Heart right ventricle (tissue), 16 donors: ENCODE measurements around the gene TP53I3. TPM values are rescaled to one million over a fixed set of nuclear protein-coding genes. Genes with fewer than 3 reads are reported as not detected.
A peak's percentile ranks its signal among the peaks of the same experiment; 100 is the strongest.

Experiments used
- ATAC-seq, 8 donors: fragments of 200-7000 bp; cut with Tn5 transposase; one replicate each; pipeline ENCODE4 v1.9.1; 2020; ENCODE audit warnings: mild to moderate bottlenecking in 8 of 8, moderate library complexity in 8 of 8, moderate number of reproducible peaks in 1 of 8
- DNase-seq, 2 donors: peaks; one replicate each; pipeline ENCODE4 v3.0.0-alpha.2; 2020
- H3K27ac ChIP-seq, 10 donors: fragments of 200-600 bp; sonication (generic) in 2 of 10; one replicate each; pipeline versions ENCODE4 v1.5.0 to v1.8.0; 2020 to 2022; ENCODE audit warnings: mild to moderate bottlenecking in 3 of 10
- H3K27me3 ChIP-seq, 7 donors: fragments of 200-600 bp; one replicate each; pipeline ENCODE4 v1.8.0; 2021 to 2022; ENCODE audit warnings: mild to moderate bottlenecking in 2 of 7
- H3K36me3 ChIP-seq, 9 donors: fragments of 200-600 bp; sonication (generic) in 1 of 9; one replicate each; pipeline versions ENCODE4 v1.5.0 to v1.8.0; 2020 to 2022; ENCODE audit warnings: mild to moderate bottlenecking in 2 of 9
- H3K4me1 ChIP-seq, 9 donors: fragments of 200-600 bp; sonication (generic) in 1 of 9; one replicate each; pipeline versions ENCODE4 v1.5.0 to v1.8.0; 2020 to 2022; ENCODE audit warnings: mild to moderate bottlenecking in 4 of 9
- H3K4me3 ChIP-seq, 10 donors: fragments of 200-600 bp; sonication (generic) in 2 of 10; one replicate each; pipeline versions ENCODE4 v1.5.0 to v1.8.0; 2020 to 2022; ENCODE audit warnings: mild to moderate bottlenecking in 7 of 10, moderate library complexity in 2 of 10
- H3K9me3 ChIP-seq, 11 donors: fragments of 200-600 bp in 10 of 11; sonication (generic) in 2 of 11; one replicate each; pipeline versions ENCODE4 v1.5.0 to v1.8.0; 2013 to 2022; ENCODE audit warnings: mild to moderate bottlenecking in 2 of 11, control low read depth in 1 of 11, moderate library complexity in 1 of 11
- WGBS, 2 donors: extraction: QIAGEN DNeasy Blood & Tissue Kit; methylation state at CpG; one replicate each; pipeline ENCODE4 v1.1.7; 2013; ENCODE audit warnings: inconsistent platforms in 1 of 2; 5-methylcytosine and 5-hydroxymethylcytosine counted together
- intact Hi-C, 10 donors: fragments of 100-400 bp; cut with DNase I; formaldehyde crosslinking; loops; one replicate each; pipeline versions ENCODE4 v1.11.1 to v1.14.2; 2022
- polyA plus RNA-seq, 2 donors: library from polyadenylated mRNA; stranded (reverse); fragments of 200-250 nt; gene quantifications; one replicate each; pipeline ENCODE4 v1.2.3, GENCODE V29; 2013
- total RNA-seq, 10 donors: library from RNA; stranded (reverse); fragmentation: NEBNext Ultra II Directional in 3 of 10; extraction: Animal tissue kit (Norgen Biotek cat#: 25700) in 3 of 10; gene quantifications; one replicate each; pipeline versions ENCODE4 v1.2.1 to v1.2.4, GENCODE V29; 2021 to 2023
- TF ChIP-seq, protein P1 (sequence below), 9 donors: fragments of 200-600 bp; sonication (generic) in 2 of 9; IDR thresholded peaks; one replicate each; pipeline versions ENCODE4 v1.5.0 to v1.8.0; 2021 to 2022; ENCODE audit warnings: antibody characterized with exemption in 9 of 9, mild to moderate bottlenecking in 5 of 9, moderate library complexity in 1 of 9
- donor health status: Arrhythmogenic right ventricular cardiomyopathy.
- donor health status: ischemic (EF 13 %, LVEDD 7.1; RV severe dilation, severe dysfunction).
- donor health status: healthy with polysubstance abuse.
- donor health status: DM: no; HTN: yes; CAD: no.
- donor health status: DM: no; HTN: no; CAD: no.
- donor health status: ischemic (EF 25% LVEDD 6.9; RV normal size, moderate dysfunction).
- donor health status: ischemic (EF 25% LVEDD 5.7; RV mildly dilated, moderate dysfunction).
- donor health status: healthy.
- donor health status: DM: yes; HTN: yes; CAD: no.
- donor health status: Ischemic cardiomyopathy.
- donor health status: ischemic (EF 35%, LVEDD 5.7; RV mildly dilated, moderate dysfunction).
- donor health status: nonischemic (EF 11% LVEDD 7.7; RV severe dilation, severe dysfunction).
- donor health status: DM: yes; HTN: yes; CAD: no.
- donor health status: PGD.
- donor health status: ischemic (EF 29% LVEDD 5.4; RV normal size, mild dysfunction).
- donor health status: nonischemic (EF 23%, LVEDD 6.1; RV moderate dilation, normal function).

TP53I3 gene
- total and polyA plus RNA-seq, 12 donors = 8.7 to 18.3 (median 13.5) TPM

DNA sequence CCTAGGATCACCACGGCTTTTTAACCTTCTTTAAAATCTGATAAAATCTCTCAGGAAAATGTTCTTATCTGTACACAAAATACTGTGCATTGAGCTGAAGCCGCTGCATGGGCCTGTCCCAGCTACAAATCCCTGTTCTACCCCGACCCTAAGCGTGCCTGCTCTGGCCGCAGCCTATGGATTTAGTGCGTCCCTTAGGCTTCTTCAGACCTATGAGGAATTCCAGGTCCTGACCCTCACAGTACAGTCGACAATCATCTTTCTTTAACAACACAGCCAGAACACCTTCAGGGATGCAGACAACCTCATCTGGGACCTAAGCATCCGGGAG is 37.0 kb downstream of the TP53I3 start:
- no peaks in the 10 kb centered on the region for H3K9me3 ChIP-seq
- no peak overlapping the region for H3K27ac ChIP-seq
- intact Hi-C loops = loop anchor here in 3 of 10 donors (2.0 to 10.0 kb wide), 4 partner anchors 29 to 123 kb away; partner anchors contain the start of genes ATAD2B (in 3 of the 3), SF3B6 (in 1 of the 3) and TP53I3 (in 1 of the 3)
- ATAC-seq (peak in 1 of 8 donors; percentile 9), DNase-seq (no peak)
- peak overlapping the region in 9 of 10 donors; percentile 20 to 87 (median 73) for H3K4me3 ChIP-seq
- peaks cover 0 to 38% (median 29%) of the 10 kb centered on the region in 9 donors for H3K4me1 ChIP-seq
- 33 to 48% methylated on average over 8 of the region's 8 CpGs for WGBS, 2 donors
- H3K36me3 ChIP-seq = no peaks in the 10 kb centered on the region
- TF ChIP-seq, protein P1, sequence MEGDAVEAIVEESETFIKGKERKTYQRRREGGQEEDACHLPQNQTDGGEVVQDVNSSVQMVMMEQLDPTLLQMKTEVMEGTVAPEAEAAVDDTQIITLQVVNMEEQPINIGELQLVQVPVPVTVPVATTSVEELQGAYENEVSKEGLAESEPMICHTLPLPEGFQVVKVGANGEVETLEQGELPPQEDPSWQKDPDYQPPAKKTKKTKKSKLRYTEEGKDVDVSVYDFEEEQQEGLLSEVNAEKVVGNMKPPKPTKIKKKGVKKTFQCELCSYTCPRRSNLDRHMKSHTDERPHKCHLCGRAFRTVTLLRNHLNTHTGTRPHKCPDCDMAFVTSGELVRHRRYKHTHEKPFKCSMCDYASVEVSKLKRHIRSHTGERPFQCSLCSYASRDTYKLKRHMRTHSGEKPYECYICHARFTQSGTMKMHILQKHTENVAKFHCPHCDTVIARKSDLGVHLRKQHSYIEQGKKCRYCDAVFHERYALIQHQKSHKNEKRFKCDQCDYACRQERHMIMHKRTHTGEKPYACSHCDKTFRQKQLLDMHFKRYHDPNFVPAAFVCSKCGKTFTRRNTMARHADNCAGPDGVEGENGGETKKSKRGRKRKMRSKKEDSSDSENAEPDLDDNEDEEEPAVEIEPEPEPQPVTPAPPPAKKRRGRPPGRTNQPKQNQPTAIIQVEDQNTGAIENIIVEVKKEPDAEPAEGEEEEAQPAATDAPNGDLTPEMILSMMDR (IDR thresholded peaks at IDR 0.05) = no peak
- peaks cover 0 to 22% (median 0%) of the 10 kb centered on the region in 7 donors for H3K27me3 ChIP-seq

DNA sequence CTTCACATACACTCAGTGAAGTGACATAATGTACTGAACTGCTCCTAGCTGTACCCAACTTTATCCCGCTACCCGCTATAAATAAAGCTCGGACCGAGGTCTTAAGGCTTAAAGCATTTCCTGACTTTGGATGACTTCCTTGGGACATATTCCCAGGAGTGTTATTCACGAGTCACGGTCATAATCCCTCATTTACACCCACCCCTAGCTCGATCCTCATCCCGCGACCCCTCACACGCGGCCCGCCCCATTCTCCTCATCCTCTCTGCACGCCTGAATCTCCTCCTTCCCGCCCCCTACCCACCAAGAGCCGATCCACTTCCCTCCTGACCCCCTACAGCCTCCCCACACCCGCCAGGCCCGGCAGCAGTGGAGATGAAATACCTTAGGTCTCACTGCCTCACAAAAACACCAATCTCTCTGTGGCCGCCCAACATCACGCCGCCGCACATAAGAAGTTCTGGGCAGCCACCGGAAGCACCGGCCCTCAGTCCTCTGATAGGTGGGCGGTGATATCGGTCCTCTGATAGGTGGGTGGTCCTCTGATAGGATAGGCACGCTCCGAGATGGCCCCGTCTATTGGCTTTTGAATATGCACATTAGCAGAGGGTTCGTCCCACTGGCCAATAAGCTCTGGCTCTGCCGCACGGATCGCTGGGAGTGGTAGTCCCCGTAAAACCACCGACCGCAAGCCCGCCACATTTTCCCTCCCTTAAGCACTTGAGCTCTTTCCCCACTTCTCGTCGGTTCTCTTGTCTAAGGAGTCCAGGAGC is 37.5 kb downstream of the TP53I3 start, which contains the start of gene WDCP:
Gene WDCP, minus strand, starts transcription at position 462 of the 773 bp plus-strand sequence. CDS start 7,897 bp downstream, outside the sequence.
- Histone ChIP-seq H3K27me3 (peaks cover 0 to 22% (median 0%) of the 10 kb centered on the region in 7 donors), H3K4me1 (peaks cover 0 to 38% (median 29%) of the 10 kb centered on the region in 9 donors), H3K36me3 (no peaks in the 10 kb centered on the region), H3K4me3 (peak within 1 kb of the TSS; percentile 39 to 87 (median 74)), H3K9me3 (no peaks in the 10 kb centered on the region), H3K27ac (peak within 1 kb of the TSS in 9 of 10 donors; percentile 47 to 87 (median 71))
- TF ChIP-seq, protein P1 (IDR thresholded peaks at IDR 0.05) = no peak
- intact Hi-C loops = loop anchor here in 3 of 10 donors (2.0 to 10.0 kb wide), 4 partner anchors 30 to 122 kb away; partner anchors contain the start of genes ATAD2B (in 3 of the 3), SF3B6 (in 1 of the 3) and TP53I3 (in 1 of the 3)
- DNase-seq (peak; percentile 89 to 97), ATAC-seq (peak; percentile 99 to 100 (median 99))
- 0 to 1% methylated on average over 38 of the region's 38 CpGs for WGBS, 2 donors

DNA sequence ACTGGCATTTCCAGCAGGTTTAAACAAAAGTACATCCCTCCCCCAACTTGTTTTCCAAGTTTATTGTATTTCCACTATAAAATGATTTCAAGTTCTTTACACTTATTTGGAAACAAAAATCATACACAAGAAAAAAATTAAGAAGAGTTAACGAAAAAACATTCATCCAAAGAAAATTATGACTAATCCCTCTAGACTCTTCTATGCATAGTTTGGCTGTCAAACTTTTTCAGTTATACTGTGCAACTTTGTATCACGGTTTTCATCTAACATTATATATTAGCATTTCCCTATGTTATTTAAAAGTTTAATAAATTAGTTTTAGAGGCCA is 38.1 kb downstream of the TP53I3 start:
- ATAC-seq (no peak), DNase-seq (no peak)
- TF ChIP-seq, protein P1 (IDR thresholded peaks at IDR 0.05) = no peak
- intact Hi-C loops = loop anchor here in 3 of 10 donors (2.0 to 10.0 kb wide), 4 partner anchors 30 to 122 kb away; partner anchors contain the start of genes ATAD2B (in 3 of the 3), SF3B6 (in 1 of the 3) and TP53I3 (in 1 of the 3)
- 2 to 4% methylated on average over 2 of the region's 2 CpGs for WGBS, 2 donors
- Histone ChIP-seq H3K36me3 (no peaks in the 10 kb centered on the region), H3K4me1 (peaks cover 0 to 38% (median 29%) of the 10 kb centered on the region in 9 donors), H3K27ac (peak overlapping the region in 6 of 10 donors; percentile 47 to 87 (median 72)), H3K9me3 (no peaks in the 10 kb centered on the region), H3K4me3 (peak overlapping the region; percentile 39 to 87 (median 74)), H3K27me3 (peaks cover 0 to 22% (median 0%) of the 10 kb centered on the region in 7 donors)
